Activated CD4-positive, CD25-positive, alpha-beta regulatory T cell treated with anti-CD3 and anti-CD28 coated beads, Interleukin-2, amount 50 U/mL, for 24 hours (primary cell): ENCODE results near the gene SLC45A3.

Source experiments
- ATAC-seq, 2 donors: fragments of 150-1000 bp; cut with Tn5 transposase; one replicate each; pipeline ENCODE4 v1.10.0; 2021; ENCODE audit warnings: mild to moderate bottlenecking in 1 of 2, moderate library complexity in 1 of 2

Gene SLC45A3

GRCh38 chr1:205633421-205633976 is 46.8 kb downstream of the SLC45A3 start:
- ATAC-seq = no peak

- no peak for ATAC-seq
Measured at GRCh38 chr1:205632669-205633169, 47.6 kb downstream of the SLC45A3 start.

GRCh38 chr1:205631768-205632668 is 48.3 kb downstream of the SLC45A3 start, which contains the start of gene ELK4:
Gene ELK4, minus strand, starts transcription at chr1:205632011. Its CDS starts 8,129 bp downstream, at chr1:205623882.
- ATAC-seq = peak; percentile 84 to 85

GRCh38 chr1:205631010-205631767 is 49.1 kb downstream of the SLC45A3 start:
- peak; percentile 78 to 79 for ATAC-seq

GRCh38 chr1:205630651-205631009 is 49.7 kb downstream of the SLC45A3 start:
- ATAC-seq = no peak

- no peak for ATAC-seq
Measured at GRCh38 chr1:205630241-205630640, 50.1 kb downstream of the SLC45A3 start.

GRCh38 chr1:205629751-205630150 is 50.6 kb downstream of the SLC45A3 start:
- no peak for ATAC-seq

GRCh38 chr1:205627956-205628355 is 52.4 kb downstream of the SLC45A3 start:
- no peak for ATAC-seq

- no peak for ATAC-seq
Measured at GRCh38 chr1:205626216-205626615, 54.1 kb downstream of the SLC45A3 start.

GRCh38 chr1:205623646-205624045 is 56.7 kb downstream of the SLC45A3 start:
- ATAC-seq = no peak

- ATAC-seq = no peak
Measured at GRCh38 chr1:205620269-205620668, 60.0 kb downstream of the SLC45A3 start.

- no peak for ATAC-seq
Measured at GRCh38 chr1:205619376-205619775, 60.9 kb downstream of the SLC45A3 start.

GRCh38 chr1:205616563-205617293 is 63.6 kb downstream of the SLC45A3 start:
- ATAC-seq = peak; percentile 56 to 82

GRCh38 chr1:205615789-205616188 is 64.5 kb downstream of the SLC45A3 start:
- no peak for ATAC-seq

GRCh38 chr1:205613854-205614412 is 66.4 kb downstream of the SLC45A3 start:
- peak in 1 of 2 donors; percentile 27 for ATAC-seq

- no peak for ATAC-seq
Measured at GRCh38 chr1:205612556-205612955, 67.8 kb downstream of the SLC45A3 start.

- no peak for ATAC-seq
Measured at GRCh38 chr1:205612104-205612503, 68.2 kb downstream of the SLC45A3 start.

GRCh38 chr1:205610901-205611466 is 69.3 kb downstream of the SLC45A3 start:
- peak in 1 of 2 donors; percentile 64 for ATAC-seq

- ATAC-seq = no peak
Measured at GRCh38 chr1:205610036-205610435, 70.3 kb downstream of the SLC45A3 start.
